ENCODE measurements around the gene CARD11. TPM values are rescaled to one million over a fixed set of nuclear protein-coding genes. Genes with fewer than 3 reads are reported as not detected.

The CARD11 gene
- total RNA-seq, 2 experiments from 2014 or later, result 118 to 122 TPM

DNA sequence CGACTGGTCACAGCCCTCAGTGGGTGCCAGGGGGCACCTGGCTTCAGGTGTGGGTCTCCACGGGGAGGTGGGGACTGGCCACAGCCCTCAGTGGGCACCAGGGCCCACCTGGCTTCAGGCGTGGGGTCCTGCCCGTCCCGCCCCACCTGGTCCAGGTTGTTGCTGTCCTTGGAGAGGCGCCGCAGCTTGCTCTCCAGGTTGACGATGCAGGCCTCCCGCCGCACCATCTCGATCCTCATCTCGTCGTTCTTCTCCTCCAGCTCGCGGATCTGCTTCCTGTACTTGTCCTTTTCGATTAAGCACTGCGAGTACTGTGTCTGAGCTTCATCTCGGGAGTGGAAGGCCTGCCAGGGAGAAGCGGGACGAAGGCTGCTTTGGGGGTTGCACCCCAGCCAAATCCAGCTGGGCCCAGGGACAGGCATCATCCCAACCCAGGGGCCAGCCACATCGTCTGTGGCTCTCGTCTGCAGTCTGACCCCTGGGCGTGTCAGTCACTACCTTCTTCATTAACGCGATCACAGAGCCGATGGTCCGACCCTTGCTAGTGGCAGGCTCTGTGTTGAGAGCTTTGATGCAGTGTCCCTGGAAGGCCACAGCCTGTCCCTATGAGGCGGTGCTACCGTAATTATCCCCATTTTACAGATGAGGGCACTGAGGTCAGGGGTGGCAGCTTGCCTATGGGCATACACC is 106.6 kb downstream of the CARD11 start:
- Mint-ChIP-seq H3K36me3 (ENCODE audit: low read depth) (peaks cover 90% of the 10 kb centered on the region), H3K27ac (no peak overlapping the region), H3K9me3 (no peaks in the 10 kb centered on the region), H3K4me3 (no peak overlapping the region), H3K27me3 (no peaks in the 10 kb centered on the region), H3K4me1 (ENCODE audit: low read depth) (no peaks in the 10 kb centered on the region)
- TF ChIP-seq, protein P1, sequence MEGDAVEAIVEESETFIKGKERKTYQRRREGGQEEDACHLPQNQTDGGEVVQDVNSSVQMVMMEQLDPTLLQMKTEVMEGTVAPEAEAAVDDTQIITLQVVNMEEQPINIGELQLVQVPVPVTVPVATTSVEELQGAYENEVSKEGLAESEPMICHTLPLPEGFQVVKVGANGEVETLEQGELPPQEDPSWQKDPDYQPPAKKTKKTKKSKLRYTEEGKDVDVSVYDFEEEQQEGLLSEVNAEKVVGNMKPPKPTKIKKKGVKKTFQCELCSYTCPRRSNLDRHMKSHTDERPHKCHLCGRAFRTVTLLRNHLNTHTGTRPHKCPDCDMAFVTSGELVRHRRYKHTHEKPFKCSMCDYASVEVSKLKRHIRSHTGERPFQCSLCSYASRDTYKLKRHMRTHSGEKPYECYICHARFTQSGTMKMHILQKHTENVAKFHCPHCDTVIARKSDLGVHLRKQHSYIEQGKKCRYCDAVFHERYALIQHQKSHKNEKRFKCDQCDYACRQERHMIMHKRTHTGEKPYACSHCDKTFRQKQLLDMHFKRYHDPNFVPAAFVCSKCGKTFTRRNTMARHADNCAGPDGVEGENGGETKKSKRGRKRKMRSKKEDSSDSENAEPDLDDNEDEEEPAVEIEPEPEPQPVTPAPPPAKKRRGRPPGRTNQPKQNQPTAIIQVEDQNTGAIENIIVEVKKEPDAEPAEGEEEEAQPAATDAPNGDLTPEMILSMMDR (IDR thresholded peaks at IDR 0.05), result no peak
- Histone ChIP-seq H3K4me3 (ENCODE audit: low read length) (no peak overlapping the region), H3K36me3 (ENCODE audit: insufficient read depth, low read length) (peaks cover 94% of the 10 kb centered on the region), H3K27me3 (ENCODE audit: control insufficient read depth in 1 of 2, insufficient read depth in 2 of 2, low read length in 2 of 2) (no peaks in the 10 kb centered on the region), H3K4me1 (ENCODE audit: insufficient read depth, low read length) (no peaks in the 10 kb centered on the region), H3K9me3 (ENCODE audit: control insufficient read depth in 1 of 2, insufficient read depth in 1 of 2, low read length in 2 of 2) (no peaks in the 10 kb centered on the region), H3K27ac (ENCODE audit: low read depth in 1 of 2, low read length in 2 of 2) (no peak overlapping the region)
- no peak for DNase-seq
- intact Hi-C loops (cut with DNase I, micrococcal nuclease), result no loop called here
- POLR2A ChIA-PET, result no interaction called here
- CTCF ChIA-PET, result no interaction called here
- no peak for ATAC-seq (ENCODE audit: poor library complexity)

DNA sequence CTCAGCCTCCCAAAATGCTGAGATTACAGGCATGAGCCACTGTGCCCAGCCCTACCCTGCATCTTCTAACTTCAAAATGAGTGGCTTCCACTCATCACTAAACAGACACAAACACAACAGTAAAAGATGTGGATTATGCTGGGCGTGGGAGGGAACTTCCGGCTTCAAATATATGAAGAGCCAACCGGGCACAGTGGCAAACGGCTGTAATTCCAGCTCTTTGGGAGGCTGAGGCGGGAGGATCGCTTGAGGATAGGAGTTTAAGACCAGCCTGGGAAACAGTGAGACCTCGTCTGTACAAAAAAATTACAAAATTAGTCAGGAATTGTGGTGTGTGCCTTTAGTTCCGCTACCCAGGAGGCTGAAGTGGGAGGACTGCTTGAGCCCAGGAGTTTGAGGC is 107.4 kb downstream of the CARD11 start:
- no peaks in the 10 kb centered on the region for H3K9me3 Mint-ChIP-seq
- H3K4me1 Mint-ChIP-seq (ENCODE audit: low read depth), result no peaks in the 10 kb centered on the region
- Histone ChIP-seq H3K9me3 (ENCODE audit: control insufficient read depth in 1 of 2, insufficient read depth in 1 of 2, low read length in 2 of 2) (no peaks in the 10 kb centered on the region), H3K4me3 (ENCODE audit: low read length) (no peak overlapping the region), H3K36me3 (ENCODE audit: insufficient read depth, low read length) (peaks cover 90% of the 10 kb centered on the region), H3K27ac (ENCODE audit: low read depth in 1 of 2, low read length in 2 of 2) (no peak overlapping the region), H3K4me1 (ENCODE audit: insufficient read depth, low read length) (no peaks in the 10 kb centered on the region), H3K27me3 (ENCODE audit: control insufficient read depth in 1 of 2, insufficient read depth in 2 of 2, low read length in 2 of 2) (no peaks in the 10 kb centered on the region)
- POLR2A ChIA-PET, result no interaction called here
- H3K4me3 Mint-ChIP-seq, result no peak overlapping the region
- CTCF ChIA-PET, result no interaction called here
- H3K36me3 Mint-ChIP-seq (ENCODE audit: low read depth), result peaks cover 88% of the 10 kb centered on the region
- DNase-seq, result no peak
- no peak overlapping the region for H3K27ac Mint-ChIP-seq
- H3K27me3 Mint-ChIP-seq, result no peaks in the 10 kb centered on the region
- TF ChIP-seq, protein P1 (IDR thresholded peaks at IDR 0.05), result no peak
- no peak for ATAC-seq (ENCODE audit: poor library complexity)
- intact Hi-C loops (cut with DNase I, micrococcal nuclease), result no loop called here

DNA sequence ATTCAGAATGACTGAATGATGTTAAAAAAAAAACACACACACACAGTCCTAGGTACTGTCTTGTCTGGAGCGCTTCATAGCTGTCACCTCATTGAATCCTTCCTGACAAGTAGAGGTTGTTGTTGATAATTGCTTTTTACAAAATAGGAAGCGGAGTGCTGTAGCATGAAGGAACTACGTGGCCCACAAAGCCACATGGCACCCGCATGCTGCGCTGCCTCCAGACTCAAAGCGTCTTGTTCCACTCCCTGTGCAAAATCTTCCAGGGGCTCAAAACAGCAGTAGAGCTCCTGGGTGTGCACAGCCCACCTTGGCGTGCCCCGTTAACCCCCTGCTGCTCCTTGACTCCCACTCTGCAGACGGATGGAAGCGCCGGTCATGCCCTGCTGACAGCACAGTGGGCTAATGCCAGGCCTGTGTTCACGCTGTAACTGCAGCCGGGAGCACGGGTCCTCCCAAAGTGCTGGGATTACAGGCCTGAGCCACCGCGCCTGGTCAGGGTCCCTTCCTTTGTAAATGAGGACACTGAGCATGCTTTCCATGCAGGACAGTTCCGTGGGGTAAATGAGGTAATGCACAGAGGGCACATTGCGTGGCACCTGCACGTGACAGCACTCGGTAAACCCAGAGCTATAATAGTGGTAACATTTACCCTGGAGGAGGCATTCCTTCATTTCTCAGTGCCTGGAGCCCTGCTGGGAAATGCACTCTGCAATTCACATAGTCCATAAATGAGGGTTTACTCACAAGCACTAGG is 108.5 kb downstream of the CARD11 start:
- Histone ChIP-seq H3K27ac (ENCODE audit: low read depth in 1 of 2, low read length in 2 of 2) (no peak overlapping the region), H3K36me3 (ENCODE audit: insufficient read depth, low read length) (peaks cover 90% of the 10 kb centered on the region), H3K4me3 (ENCODE audit: low read length) (no peak overlapping the region), H3K27me3 (ENCODE audit: control insufficient read depth in 1 of 2, insufficient read depth in 2 of 2, low read length in 2 of 2) (no peaks in the 10 kb centered on the region), H3K9me3 (ENCODE audit: control insufficient read depth in 1 of 2, insufficient read depth in 1 of 2, low read length in 2 of 2) (no peaks in the 10 kb centered on the region), H3K4me1 (ENCODE audit: insufficient read depth, low read length) (no peaks in the 10 kb centered on the region)
- Mint-ChIP-seq H3K27ac (no peak overlapping the region), H3K27me3 (no peaks in the 10 kb centered on the region), H3K4me3 (no peak overlapping the region), H3K9me3 (no peaks in the 10 kb centered on the region), H3K36me3 (ENCODE audit: low read depth) (peaks cover 88% of the 10 kb centered on the region), H3K4me1 (ENCODE audit: low read depth) (no peaks in the 10 kb centered on the region)
- TF ChIP-seq, protein P1 (IDR thresholded peaks at IDR 0.05), result no peak
- intact Hi-C loops (cut with DNase I, micrococcal nuclease), result no loop called here
- CTCF ChIA-PET, result no interaction called here
- ATAC-seq (ENCODE audit: poor library complexity) (no peak), DNase-seq (no peak)
- POLR2A ChIA-PET, result no interaction called here

Measured in CD4-positive, alpha-beta T cell (primary cell).